HEK293 (cell line): ENCODE data around the gene ALDH4A1.

Experiments
- CTCF ChIA-PET: fragments of 350-600 bp; formaldehyde crosslinking; extraction: SDS; loops from one replicate; lab custom pipeline; 2021; ENCODE audit warnings: antibody characterized with exemption; lab: Yijun Ruan, JAX
- POLR2A ChIA-PET: fragments of 300-600 bp; formaldehyde crosslinking; extraction: SDS; loops from one replicate; lab custom pipeline; 2020; ENCODE audit warnings: antibody characterized with exemption, inconsistent platforms; lab: Yijun Ruan, JAX
- H3K27ac ChIP-seq: fragments of 200-500 bp; sonication (Bioruptor generic); 2 replicates; pipeline ENCODE4 v1.5.1; 2014; ENCODE audit warnings: low read depth, low read length, control low read depth, inconsistent platforms; ENCODE audit errors: extremely low read depth
- H3K36me3 ChIP-seq, 2 experiments: fragments of 200-500 bp in 1 of 2; sonication (Bioruptor generic) in 1 of 2; 1 replicate in 1 of 2; 2 replicates in 1 of 2; pipeline ENCODE4 v1.5.1; 2014 to 2017; ENCODE audit warnings: inconsistent platforms in 2 of 2, low read length in 2 of 2; ENCODE audit not compliant: control insufficient read depth in 2 of 2, insufficient read depth in 1 of 2
- H3K4me1 ChIP-seq: fragments of 200-500 bp; sonication (Bioruptor generic); 2 replicates; pipeline ENCODE4 v1.5.1; 2014; ENCODE audit warnings: mild to moderate bottlenecking, low read length, inconsistent platforms; ENCODE audit not compliant: control insufficient read depth, insufficient read depth
- H3K4me3 ChIP-seq: 2 replicates; pipeline ENCODE4 v1.5.1; 2011; ENCODE audit warnings: low read depth, mild to moderate bottlenecking, control low read depth, low read length, moderate library complexity
- H3K9me3 ChIP-seq: fragments of 200-500 bp; sonication (Bioruptor generic); 2 replicates; pipeline ENCODE4 v1.5.1; 2014; ENCODE audit warnings: low read depth, low read length, inconsistent platforms; ENCODE audit not compliant: control insufficient read depth, insufficient read depth
- AEBP2 ChIP-seq: fragments of 450-650 bp; formaldehyde crosslinking; IDR thresholded peaks from 2 replicates; pipeline ENCODE4 v1.5.1; 2016; ENCODE audit warnings: missing biosample characterization, missing genetic modification characterization, borderline replicate concordance
- ATF2 ChIP-seq: fragments of 450-650 bp; formaldehyde crosslinking; IDR thresholded peaks from 2 replicates; pipeline ENCODE4 v1.5.1; 2016; ENCODE audit warnings: missing biosample characterization, missing genetic modification characterization, low read depth
- BCL11B ChIP-seq: fragments of 450-650 bp; formaldehyde crosslinking; IDR thresholded peaks from 2 replicates; pipeline ENCODE4 v1.5.1; 2016; ENCODE audit warnings: low read depth, missing biosample characterization, missing genetic modification characterization
- GLI4 ChIP-seq: fragments of 450-650 bp; formaldehyde crosslinking; IDR thresholded peaks from 2 replicates; pipeline ENCODE4 v1.5.1; 2016; ENCODE audit warnings: missing biosample characterization, missing genetic modification characterization
- KLF1 ChIP-seq: fragments of 450-650 bp; formaldehyde crosslinking; IDR thresholded peaks from 2 replicates; pipeline ENCODE4 v1.5.1; 2016; ENCODE audit warnings: missing biosample characterization, missing genetic modification characterization
- KLF8 ChIP-seq: fragments of 450-650 bp; formaldehyde crosslinking; IDR thresholded peaks from 2 replicates; pipeline ENCODE4 v1.5.1; 2016; ENCODE audit warnings: missing biosample characterization, missing genetic modification characterization
- MYNN ChIP-seq: fragments of 450-650 bp; formaldehyde crosslinking; IDR thresholded peaks from 2 replicates; pipeline ENCODE4 v1.5.1; 2016; ENCODE audit warnings: missing biosample characterization, missing genetic modification characterization, borderline replicate concordance
- MZF1 ChIP-seq: fragments of 450-650 bp; formaldehyde crosslinking; IDR thresholded peaks from 2 replicates; pipeline ENCODE4 v1.5.1; 2017; ENCODE audit warnings: missing biosample characterization, missing genetic modification characterization, borderline replicate concordance
- ZNF138 ChIP-seq: fragments of 450-650 bp; formaldehyde crosslinking; IDR thresholded peaks from 2 replicates; pipeline ENCODE4 v1.5.1; 2016; ENCODE audit warnings: missing biosample characterization, missing genetic modification characterization, borderline replicate concordance
- ZNF169 ChIP-seq: fragments of 450-650 bp; formaldehyde crosslinking; IDR thresholded peaks from 2 replicates; pipeline ENCODE4 v1.5.1; 2016; ENCODE audit warnings: missing biosample characterization, missing genetic modification characterization
- ZNF223 ChIP-seq: fragments of 450-650 bp; formaldehyde crosslinking; IDR thresholded peaks from 2 replicates; pipeline ENCODE4 v1.5.1; 2016; ENCODE audit warnings: missing biosample characterization, missing genetic modification characterization
- ZNF26 ChIP-seq: fragments of 450-650 bp; formaldehyde crosslinking; IDR thresholded peaks from 2 replicates; pipeline ENCODE4 v1.5.1; 2016; ENCODE audit warnings: missing biosample characterization, missing genetic modification characterization
- ZNF335 ChIP-seq: fragments of 450-650 bp; formaldehyde crosslinking; conservative IDR thresholded peaks from 2 replicates; pipeline ENCODE4 v1.5.1; 2016; ENCODE audit warnings: missing biosample characterization, missing genetic modification characterization
- ZNF416 ChIP-seq: fragments of 450-650 bp; formaldehyde crosslinking; IDR thresholded peaks from 2 replicates; pipeline ENCODE4 v1.5.1; 2016; ENCODE audit warnings: missing biosample characterization, missing genetic modification characterization
- ZNF548 ChIP-seq: fragments of 450-650 bp; formaldehyde crosslinking; IDR thresholded peaks from 2 replicates; pipeline ENCODE4 v1.5.1; 2016; ENCODE audit warnings: missing biosample characterization, missing genetic modification characterization
- ZNF549 ChIP-seq: fragments of 450-650 bp; IDR thresholded peaks from 2 replicates; pipeline ENCODE4 v1.5.1; 2018; ENCODE audit warnings: missing biosample characterization, missing genetic modification characterization, mild to moderate bottlenecking, inconsistent platforms, moderate library complexity
- ZNF596 ChIP-seq: fragments of 450-650 bp; IDR thresholded peaks from 2 replicates; pipeline ENCODE4 v1.5.0; 2018; ENCODE audit warnings: missing biosample characterization, mild to moderate bottlenecking, missing genetic modification characterization, moderate library complexity
- ZNF621 ChIP-seq: fragments of 450-650 bp; formaldehyde crosslinking; IDR thresholded peaks from 2 replicates; pipeline ENCODE4 v1.5.1; 2017; ENCODE audit warnings: missing biosample characterization, missing genetic modification characterization

Gene ALDH4A1

GRCh38 chr1:18877282-18877681 lies 25.1 kb downstream of the ALDH4A1 start:
- Histone ChIP-seq H3K27ac (no peak overlapping the region), H3K36me3 (no peaks in the 10 kb centered on the region), H3K4me3 (no peak overlapping the region), H3K9me3 (no peaks in the 10 kb centered on the region), H3K4me1 (0 out of 2 replicates have a peak, but pooled peaks cover 2% of the 10 kb centered on the region)
- ChIA-PET CTCF (interaction anchor here (1.0 to 2.2 kb wide), 2 partner anchors 151 to 280 kb away, joined by 4 to 10 read pairs; no protein-coding TSS in a partner anchor), POLR2A (no interaction called here)
- TF ChIP-seq ZNF169 (tag by site-specific recombination): no peak
- TF ChIP-seq ZNF549 (tag by site-specific recombination): no peak

- H3K36me3 ChIP-seq: no peaks in the 10 kb centered on the region
- H3K4me3 ChIP-seq: no peak overlapping the region
- H3K4me1 ChIP-seq: 0 out of 2 replicates have a peak, but pooled peaks cover 2% of the 10 kb centered on the region
- ChIA-PET CTCF (interaction anchor here (0.8 to 3.4 kb wide), 9 partner anchors 8 to 282 kb away, joined by 3 to 37 read pairs (median 5); no protein-coding TSS in a partner anchor), POLR2A (no interaction called here)
- no peaks in the 10 kb centered on the region for H3K9me3 ChIP-seq
- TF ChIP-seq KLF1 (tag by site-specific recombination) (no peak), ZNF26 (tag by site-specific recombination) (no peak), MZF1 (tag by site-specific recombination) (no peak), KLF8 (tag by site-specific recombination) (no peak), ZNF621 (no peak), ZNF548 (tag by site-specific recombination) (no peak), AEBP2 (tag by site-specific recombination) (no peak), GLI4 (tag by site-specific recombination) (no peak), ATF2 (tag by site-specific recombination) (no peak), BCL11B (tag by site-specific recombination) (no peak)
- no peak overlapping the region for H3K27ac ChIP-seq
These were observed 26.1 kb downstream of the ALDH4A1 start for GRCh38 chr1:18876210-18876609.

GRCh38 chr1:18875796-18876128 lies 26.6 kb downstream of the ALDH4A1 start:
- no peak overlapping the region for H3K4me3 ChIP-seq
- no peaks in the 10 kb centered on the region for H3K36me3 ChIP-seq
- ChIA-PET CTCF (interaction anchor here (0.5 to 3.4 kb wide), 28 partner anchors 8 to 1830 kb away, joined by 3 to 37 read pairs (median 3); no protein-coding TSS in a partner anchor), POLR2A (no interaction called here)
- H3K27ac ChIP-seq: no peak overlapping the region
- H3K9me3 ChIP-seq: no peaks in the 10 kb centered on the region
- H3K4me1 ChIP-seq: 0 out of 2 replicates have a peak, but pooled peaks cover 2% of the 10 kb centered on the region
- TF ChIP-seq ZNF596 (tag by site-specific recombination) (no peak), ZNF416 (tag by site-specific recombination) (no peak), ZNF335 (tag by site-specific recombination) (no peak), MYNN (tag by site-specific recombination) (no peak), ZNF223 (tag by site-specific recombination) (no peak), ZNF138 (no peak)
